Stomach (tissue), 9 donors: ENCODE results near the gene CDC42BPG. TPM values are rescaled to one million over a fixed set of nuclear protein-coding genes. Genes with fewer than 3 reads are reported as not detected.
A peak's percentile ranks its signal among the peaks of the same experiment; 100 is the strongest.
"Not testable (repeated sequence)": the region's sequence is repeated elsewhere in the genome, so short reads cannot be mapped to it uniquely, and the experiment has no call there.

Experiments
- DNase-seq, 2 donors: peaks; one replicate each; pipeline versions ENCODE4 v3.0.0 to v3.0.0-alpha.2; 2013 to 2019
- H3K27ac ChIP-seq, 5 donors: fragments of 200-600 bp in 4 of 5; sonication (generic) in 4 of 5; one replicate each; pipeline ENCODE4 v1.5.1; 2013 to 2019; ENCODE audit warnings: mild to moderate bottlenecking in 1 of 5, moderate library complexity in 1 of 5
- H3K27me3 ChIP-seq, 3 donors: fragments of 200-600 bp; sonication (generic); one replicate each; pipeline ENCODE4 v1.5.1; 2017 to 2019; ENCODE audit warnings: mixed run types in 1 of 3
- H3K36me3 ChIP-seq, 4 donors: fragments of 200-600 bp; sonication (generic); 1 replicate in 3 of 4; 2 replicates in 1 of 4; pipeline ENCODE4 v1.5.1; 2016 to 2019
- H3K4me1 ChIP-seq, 4 donors: fragments of 200-600 bp; sonication (generic); one replicate each; pipeline ENCODE4 v1.5.1; 2016 to 2019
- H3K4me3 ChIP-seq, 4 donors: fragments of 200-600 bp; sonication (generic) in 3 of 4; one replicate each; pipeline ENCODE4 v1.5.1; 2016 to 2019; ENCODE audit warnings: mild to moderate bottlenecking in 1 of 4
- H3K9me3 ChIP-seq, 4 donors: fragments of 200-600 bp; sonication (generic); one replicate each; pipeline ENCODE4 v1.5.1; 2016 to 2019
- EP300 ChIP-seq: sonication (generic); formaldehyde crosslinking; IDR thresholded peaks from one replicate; pipeline ENCODE4 v1.6.1; 2017; ENCODE audit warnings: antibody characterized with exemption
- POLR2A ChIP-seq, 4 donors: fragments of 450-650 bp; IDR thresholded peaks; one replicate each; pipeline ENCODE4 v1.6.1; 2016; ENCODE audit warnings: antibody characterized with exemption in 4 of 4, control low read depth in 2 of 4, mild to moderate bottlenecking in 1 of 4, moderate library complexity in 1 of 4
- POLR2AphosphoS5 ChIP-seq, 3 donors: sonication (generic); formaldehyde crosslinking; IDR thresholded peaks; one replicate each; pipeline ENCODE4 v1.6.1; 2016; ENCODE audit warnings: antibody characterized with exemption in 3 of 3
- WGBS, 5 donors: extraction: QIAGEN DNeasy Blood & Tissue Kit in 3 of 5; methylation state at CpG; one replicate each; pipeline versions ENCODE4 v1.1.5 to v1.1.7; 2013 to 2018; 5-methylcytosine and 5-hydroxymethylcytosine counted together
- intact Hi-C: fragments of 100-400 bp; cut with DNase I; formaldehyde crosslinking; loops from one replicate; pipeline ENCODE4 v1.15.1; 2023; ENCODE audit warnings: low total_unique reads
- polyA plus RNA-seq, 3 donors: library from polyadenylated mRNA; stranded (reverse); fragments of 200-250 nt; gene quantifications; one replicate each; pipeline ENCODE4 v1.2.3, GENCODE V29; 2013
- total RNA-seq, 5 donors: library from RNA; depleted of rRNA; stranded (reverse); fragments of >200 nt; gene quantifications; one replicate each; pipeline versions ENCODE4 v1.1.0 to v1.2.3, GENCODE V29; 2014 to 2016
- TF ChIP-seq, protein P1 (sequence below), 7 experiments: fragments of 450-650 bp in 4 of 7; fragments of 200-600 bp in 3 of 7; sonication (generic) in 3 of 7; IDR thresholded peaks; one replicate each; pipeline ENCODE4 v1.5.1; 2016 to 2019; ENCODE audit warnings: antibody characterized with exemption in 7 of 7, control low read depth in 2 of 7, mild to moderate bottlenecking in 1 of 7
- donor health status: healthy with polysubstance abuse.
- donor health status: Bipolar disorder and iron deficiency.
- donor health status: healthy.

Gene CDC42BPG
- total and polyA plus RNA-seq, 8 donors, result 8.9 to 66.5 (median 26.2) TPM

DNA sequence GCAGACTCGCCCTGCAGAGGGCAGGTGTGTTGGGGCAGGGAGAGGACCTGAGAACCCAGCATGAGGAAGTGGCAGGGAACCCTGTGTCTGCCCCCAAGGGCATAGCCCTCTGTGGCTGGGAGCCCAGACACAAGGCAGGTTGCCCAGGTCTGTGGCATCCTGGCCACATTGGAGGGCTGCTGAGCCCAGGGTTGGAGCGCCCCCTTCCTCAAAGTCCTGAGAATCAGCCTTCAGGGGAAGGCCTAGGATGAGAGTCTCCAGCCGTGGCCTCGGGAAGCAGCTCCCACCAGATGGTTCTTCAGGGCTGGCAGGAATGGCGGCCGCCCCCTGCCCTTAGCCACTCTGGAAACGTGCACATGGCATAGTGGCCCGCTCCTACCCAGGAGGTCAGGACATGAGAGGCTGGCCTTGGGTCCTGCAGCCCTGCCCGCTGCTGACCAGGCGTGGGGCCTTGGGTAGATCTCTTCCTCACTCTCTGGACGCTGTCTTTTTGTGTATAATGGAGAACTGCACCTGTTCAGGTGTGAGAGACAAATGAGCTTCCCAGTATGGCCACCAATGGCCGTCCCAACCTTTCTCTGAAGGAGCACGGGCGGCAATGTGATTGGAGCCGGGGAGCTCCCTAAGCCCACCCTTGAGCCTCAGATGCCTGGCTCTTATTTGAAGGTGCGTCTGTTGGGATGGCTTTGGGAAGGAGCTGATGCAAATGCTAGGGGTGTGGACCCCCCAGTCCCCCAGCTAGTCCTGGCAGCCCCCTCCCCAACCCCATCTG lies 4.6 kb upstream of the CDC42BPG start:
- H3K9me3 ChIP-seq, result no peaks in the 10 kb centered on the region
- H3K36me3 ChIP-seq, result peaks cover 13 to 17% (median 15%) of the 10 kb centered on the region in 4 donors
- 70 to 88% (median 72%) methylated on average over 6 to 16 of the region's 16 CpGs for WGBS, 5 donors
- TF ChIP-seq POLR2A (IDR thresholded peaks at IDR 0.05), result no peak
- TF ChIP-seq POLR2AphosphoS5 (IDR thresholded peaks at IDR 0.05), result peak in 2 of 3 donors; percentile 41 to 84
- no peak for TF ChIP-seq EP300
- TF ChIP-seq, protein P1, sequence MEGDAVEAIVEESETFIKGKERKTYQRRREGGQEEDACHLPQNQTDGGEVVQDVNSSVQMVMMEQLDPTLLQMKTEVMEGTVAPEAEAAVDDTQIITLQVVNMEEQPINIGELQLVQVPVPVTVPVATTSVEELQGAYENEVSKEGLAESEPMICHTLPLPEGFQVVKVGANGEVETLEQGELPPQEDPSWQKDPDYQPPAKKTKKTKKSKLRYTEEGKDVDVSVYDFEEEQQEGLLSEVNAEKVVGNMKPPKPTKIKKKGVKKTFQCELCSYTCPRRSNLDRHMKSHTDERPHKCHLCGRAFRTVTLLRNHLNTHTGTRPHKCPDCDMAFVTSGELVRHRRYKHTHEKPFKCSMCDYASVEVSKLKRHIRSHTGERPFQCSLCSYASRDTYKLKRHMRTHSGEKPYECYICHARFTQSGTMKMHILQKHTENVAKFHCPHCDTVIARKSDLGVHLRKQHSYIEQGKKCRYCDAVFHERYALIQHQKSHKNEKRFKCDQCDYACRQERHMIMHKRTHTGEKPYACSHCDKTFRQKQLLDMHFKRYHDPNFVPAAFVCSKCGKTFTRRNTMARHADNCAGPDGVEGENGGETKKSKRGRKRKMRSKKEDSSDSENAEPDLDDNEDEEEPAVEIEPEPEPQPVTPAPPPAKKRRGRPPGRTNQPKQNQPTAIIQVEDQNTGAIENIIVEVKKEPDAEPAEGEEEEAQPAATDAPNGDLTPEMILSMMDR (IDR thresholded peaks at IDR 0.05), result peak in 2 of 7 experiments; percentile 38 to 45
- H3K27ac ChIP-seq, result peak overlapping the region; percentile 1 to 94 (median 92)
- intact Hi-C loops, result no loop called here
- DNase-seq, result peak; percentile 80 to 89
- peaks cover 61 to 88% (median 84%) of the 10 kb centered on the region in 4 donors for H3K4me1 ChIP-seq
- H3K4me3 ChIP-seq, result no peak overlapping the region
- no peaks in the 10 kb centered on the region for H3K27me3 ChIP-seq

DNA sequence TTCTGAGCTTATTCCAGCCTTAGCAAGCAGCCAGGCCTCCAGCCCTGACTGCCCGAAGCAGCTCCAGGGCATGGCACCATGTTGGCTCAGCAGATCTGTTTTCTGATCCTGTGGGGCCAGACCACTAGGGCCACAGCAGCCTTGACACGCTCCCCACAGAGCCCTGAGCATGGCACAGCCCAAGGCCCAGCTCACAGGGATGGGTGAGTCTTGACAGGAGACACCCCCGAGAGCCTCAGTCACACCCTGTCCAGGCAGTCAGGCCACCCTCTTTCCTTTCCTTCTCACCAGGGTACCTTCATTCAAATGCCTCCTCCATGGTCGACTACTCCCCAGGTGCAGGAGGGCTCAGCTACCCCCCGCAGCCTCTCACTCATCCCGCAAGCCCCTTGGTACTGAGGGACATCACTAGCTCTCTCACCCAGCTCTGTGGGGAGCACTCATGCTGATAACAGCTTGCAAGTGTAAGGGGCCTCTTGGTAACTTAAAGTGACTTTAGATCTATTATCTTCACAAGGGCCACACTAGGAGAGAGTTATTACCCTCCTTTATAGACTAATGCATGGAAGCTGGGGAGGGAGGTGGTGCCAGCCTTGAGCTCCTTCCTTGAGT lies 3.9 kb upstream of the CDC42BPG start:
- H3K36me3 ChIP-seq, result peaks cover 6 to 11% (median 9%) of the 10 kb centered on the region in 4 donors
- H3K4me1 ChIP-seq, result peaks cover 56 to 87% (median 83%) of the 10 kb centered on the region in 4 donors
- TF ChIP-seq POLR2A (IDR thresholded peaks at IDR 0.05) (no peak), POLR2AphosphoS5 (IDR thresholded peaks at IDR 0.05) (no peak), EP300 (no peak)
- TF ChIP-seq, protein P1 (IDR thresholded peaks at IDR 0.05), result no peak
- DNase-seq, result no peak
- 59 to 87% (median 66%) methylated on average over 6 of the region's 6 CpGs for whole genome bisulfite sequencing, 5 donors
- no peaks in the 10 kb centered on the region for H3K9me3 ChIP-seq
- intact Hi-C loops, result no loop called here
- H3K27me3 ChIP-seq, result no peaks in the 10 kb centered on the region
- H3K27ac ChIP-seq, result peak overlapping the region; percentile 1 to 94 (median 92)
- H3K4me3 ChIP-seq, result no peak overlapping the region

DNA sequence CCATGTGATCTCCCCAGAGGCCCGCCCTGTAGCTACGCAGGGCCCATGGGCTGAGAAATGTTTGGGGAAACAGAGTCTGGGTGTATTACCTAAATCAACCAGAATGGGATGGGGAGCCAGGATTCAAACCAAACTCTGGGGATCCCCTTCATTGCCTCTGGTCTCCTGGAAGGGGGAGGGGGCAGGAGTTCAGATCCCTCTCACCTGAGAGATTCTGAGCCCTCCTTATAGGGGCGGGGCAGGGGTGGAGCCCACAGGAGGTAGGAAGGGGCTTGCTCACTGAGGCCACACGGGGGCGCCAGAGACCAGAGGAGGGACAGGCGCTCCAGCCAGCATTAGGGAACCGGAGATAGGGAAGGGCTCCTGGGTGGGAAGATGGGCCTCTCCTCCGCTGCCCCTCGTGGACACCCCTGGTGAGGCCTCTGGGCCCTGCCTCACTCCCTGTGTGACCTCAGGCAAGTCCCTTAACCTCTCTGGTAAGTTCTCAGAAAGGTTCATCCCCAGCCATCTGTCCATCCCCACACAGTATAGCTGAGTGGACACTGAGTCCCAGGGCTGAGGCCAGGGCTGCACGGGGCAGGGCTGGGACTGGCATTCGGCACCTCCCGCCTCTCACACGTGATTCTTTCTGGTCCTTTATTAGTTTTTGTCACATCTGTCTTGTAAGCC lies 2.7 kb upstream of the CDC42BPG start:
- Histone ChIP-seq H3K4me1 (peaks cover 55 to 86% (median 82%) of the 10 kb centered on the region in 4 donors), H3K36me3 (no peaks in the 10 kb centered on the region), H3K4me3 (no peak overlapping the region), H3K27me3 (no peaks in the 10 kb centered on the region), H3K9me3 (no peaks in the 10 kb centered on the region), H3K27ac (peak overlapping the region in 2 of 5 donors; percentile 92 to 94)
- TF ChIP-seq EP300 (no peak), POLR2AphosphoS5 (IDR thresholded peaks at IDR 0.05) (peak in 2 of 3 donors; percentile 15 to 83), POLR2A (IDR thresholded peaks at IDR 0.05) (no peak)
- TF ChIP-seq, protein P1 (IDR thresholded peaks at IDR 0.05), result peak in 6 of 7 experiments; percentile 13 to 98 (median 94)
- intact Hi-C loops, result loop anchor here (2.0 kb wide), 1 partner anchor 46 kb away; no protein-coding TSS in a partner anchor
- WGBS, 5 donors, result 16 to 25% (median 19%) methylated on average over 11 to 13 of the region's 13 CpGs
- peak; percentile 95 to 97 for DNase-seq

DNA sequence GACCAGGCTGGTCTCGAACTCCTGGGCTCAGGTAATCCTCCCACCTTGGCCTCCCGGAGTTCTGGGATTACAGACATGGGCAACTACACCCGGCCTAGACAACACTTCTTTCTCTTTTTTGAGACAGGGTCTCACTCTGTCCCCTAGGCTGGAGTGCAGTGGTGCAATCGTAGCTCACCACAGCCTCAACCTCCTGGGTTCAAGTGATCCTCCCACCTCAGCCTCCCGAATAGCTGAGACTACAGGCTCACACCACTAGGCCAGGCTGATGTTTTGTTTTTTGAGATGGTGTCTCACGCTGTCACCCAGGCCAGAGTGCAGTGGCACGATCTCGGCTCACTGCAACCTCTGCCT lies 1.3 kb upstream of the CDC42BPG start:
- H3K27ac ChIP-seq, result peak overlapping the region in 4 of 5 donors; percentile 9 to 89 (median 42)
- peaks cover 43 to 76% (median 74%) of the 10 kb centered on the region in 4 donors for H3K4me1 ChIP-seq

More for the DNA sequence above, 1.3 kb upstream of the CDC42BPG start:
- WGBS, 5 donors, result 85 to 91% (median 87%) methylated on average over 8 of the region's 8 CpGs
- not testable (repeated sequence) for H3K36me3 ChIP-seq, H3K27me3 ChIP-seq, DNase-seq, H3K9me3 ChIP-seq, H3K4me3 ChIP-seq
- intact Hi-C loops, result loop anchor here (2.0 kb wide), 1 partner anchor 47 kb away; no protein-coding TSS in a partner anchor
